ENCODE measurements around the gene L3MBTL1. TPM values are rescaled to one million over a fixed set of nuclear protein-coding genes. Genes with fewer than 3 reads are reported as not detected.

The L3MBTL1 gene
- total and polyA plus RNA-seq, 2 donors (not counting 3 experiments of a cell fraction or from before 2014, with no cell fraction given) = 5.2 to 8.2 TPM

DNA sequence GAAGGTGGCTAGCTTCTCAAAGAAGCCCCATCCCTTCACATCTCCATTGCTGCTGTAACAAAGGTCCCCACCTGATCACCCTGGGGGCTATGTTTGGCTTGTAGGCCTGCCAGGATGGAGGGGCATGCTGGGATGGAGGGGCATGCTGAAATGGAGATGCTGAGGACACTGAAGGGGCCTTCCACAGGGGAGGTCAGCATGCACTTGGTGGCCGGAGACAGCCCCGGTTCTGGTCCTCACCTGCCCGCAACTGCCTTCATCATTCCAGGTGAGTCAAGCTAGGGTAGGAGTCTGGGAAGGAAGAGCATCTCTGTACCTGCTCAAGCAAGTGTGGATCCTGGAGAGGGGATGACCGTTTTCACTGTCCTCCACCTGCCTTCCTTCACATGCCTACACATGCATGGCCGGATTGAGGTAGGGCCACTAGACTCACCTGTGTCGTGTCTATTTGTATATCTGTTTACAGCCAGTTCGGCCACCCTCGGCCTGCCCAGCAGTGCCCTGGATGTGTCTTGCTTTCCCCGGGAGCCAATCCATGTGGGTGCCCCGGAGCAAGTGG lies 6.0 kb downstream of the L3MBTL1 start:
- ChIA-PET CTCF (no interaction called here), POLR2A (interaction anchor here (1.3 to 1.7 kb wide), 3 partner anchors 48 to 77 kb away, joined by 3 to 9 read pairs (median 5); partner anchors contain the start of genes IFT52 and SRSF6)
- H3K4me3 ChIP-seq (replicated peaks in 1 of 3; ENCODE audit: insufficient read depth in 1 of 3, low read depth in 1 of 3, low read length in 3 of 3) = peak overlapping the region in 2 of 3 experiments; percentile 12 to 41
- no peaks in the 10 kb centered on the region for H3K79me2 ChIP-seq (ENCODE audit: control insufficient read depth, insufficient read depth, low read length)
- dilution Hi-C loops (cut with MboI; ENCODE audit: extremely low pct_ligation_motif_present, low sequenced_read_pairs) = no loop called here
- H3K9me1 ChIP-seq (replicated peaks; ENCODE audit: control insufficient read depth, extremely low read depth, insufficient read depth, low read length) = no peaks in the 10 kb centered on the region
- FAIRE-seq (no peak), DNase-seq (ENCODE audit: low read depth, low spot score) (no peak)
- peak overlapping the region; percentile 36 for H2AFZ ChIP-seq (ENCODE audit: low read depth, low read length)
- BruUV-seq (replicated peaks) = no TSS peak
- no peaks in the 10 kb centered on the region for H3K36me3 ChIP-seq (ENCODE audit: control insufficient read depth in 2 of 2, extremely low read depth in 1 of 2, insufficient read depth in 2 of 2, low read length in 2 of 2)
- H3K9ac ChIP-seq (replicated peaks; ENCODE audit: extremely low read depth, insufficient read depth, low read length) = no peak overlapping the region
- intact Hi-C loops (cut with micrococcal nuclease) = no loop called here
- TF ChIP-seq POLR2AphosphoS5 (IDR thresholded peaks at IDR 0.05; ENCODE audit: insufficient read depth, low read depth, low read length) = no peak
- TF ChIP-seq, protein P1, sequence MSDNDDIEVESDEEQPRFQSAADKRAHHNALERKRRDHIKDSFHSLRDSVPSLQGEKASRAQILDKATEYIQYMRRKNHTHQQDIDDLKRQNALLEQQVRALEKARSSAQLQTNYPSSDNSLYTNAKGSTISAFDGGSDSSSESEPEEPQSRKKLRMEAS (IDR thresholded peaks at IDR 0.05; ENCODE audit: insufficient read depth, insufficient read length) = no peak
- TF ChIP-seq, protein P2, sequence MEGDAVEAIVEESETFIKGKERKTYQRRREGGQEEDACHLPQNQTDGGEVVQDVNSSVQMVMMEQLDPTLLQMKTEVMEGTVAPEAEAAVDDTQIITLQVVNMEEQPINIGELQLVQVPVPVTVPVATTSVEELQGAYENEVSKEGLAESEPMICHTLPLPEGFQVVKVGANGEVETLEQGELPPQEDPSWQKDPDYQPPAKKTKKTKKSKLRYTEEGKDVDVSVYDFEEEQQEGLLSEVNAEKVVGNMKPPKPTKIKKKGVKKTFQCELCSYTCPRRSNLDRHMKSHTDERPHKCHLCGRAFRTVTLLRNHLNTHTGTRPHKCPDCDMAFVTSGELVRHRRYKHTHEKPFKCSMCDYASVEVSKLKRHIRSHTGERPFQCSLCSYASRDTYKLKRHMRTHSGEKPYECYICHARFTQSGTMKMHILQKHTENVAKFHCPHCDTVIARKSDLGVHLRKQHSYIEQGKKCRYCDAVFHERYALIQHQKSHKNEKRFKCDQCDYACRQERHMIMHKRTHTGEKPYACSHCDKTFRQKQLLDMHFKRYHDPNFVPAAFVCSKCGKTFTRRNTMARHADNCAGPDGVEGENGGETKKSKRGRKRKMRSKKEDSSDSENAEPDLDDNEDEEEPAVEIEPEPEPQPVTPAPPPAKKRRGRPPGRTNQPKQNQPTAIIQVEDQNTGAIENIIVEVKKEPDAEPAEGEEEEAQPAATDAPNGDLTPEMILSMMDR (IDR thresholded peaks at IDR 0.05; ENCODE audit: extremely low read depth in 1 of 2, insufficient read depth in 1 of 2, low read depth in 1 of 2, low read length in 2 of 2) = no peak
- TF ChIP-seq FOS (IDR thresholded peaks at IDR 0.05; ENCODE audit: borderline replicate concordance, insufficient read depth, low read length) = no peak
- no peak for TF ChIP-seq JUN (IDR thresholded peaks at IDR 0.05; ENCODE audit: borderline replicate concordance, insufficient read depth, insufficient read length, low read depth)
- no peak for TF ChIP-seq POLR2A (IDR thresholded peaks at IDR 0.05; ENCODE audit: low read depth, low read length)
- H3K9me3 ChIP-seq (replicated peaks; ENCODE audit: control insufficient read depth, insufficient read depth, low read length) = no peaks in the 10 kb centered on the region
- no peak overlapping the region for H3K4me2 ChIP-seq (ENCODE audit: insufficient read depth, low read length)
- H3K4me1 ChIP-seq (ENCODE audit: control insufficient read depth, extremely low read depth, insufficient read depth, low read length) = no peaks in the 10 kb centered on the region
- H4K20me1 ChIP-seq (replicated peaks; ENCODE audit: control insufficient read depth, extremely low read depth, insufficient read depth, low read length) = no peaks in the 10 kb centered on the region
- peaks cover 1 to 3% of the 10 kb centered on the region in 2 experiments for H3K27me3 ChIP-seq (ENCODE audit: control insufficient read depth in 2 of 2, insufficient read depth in 2 of 2, low read length in 2 of 2)
- no peak overlapping the region for H3K27ac ChIP-seq (ENCODE audit: insufficient read depth, low read depth, low read length)
